ENCODE data around the gene AASDH.

GRCh38 chr4:56323327-56323726 is 64.0 kb downstream of the AASDH start:
- TF ChIP-seq POLR2A (IDR thresholded peaks at IDR 0.05; ENCODE audit: insufficient read depth in 1 of 2, low read depth in 2 of 2, low read length in 2 of 2) (no peak), SP1 (IDR thresholded peaks at IDR 0.05) (no peak), SP1 (CRISPR knock-in tag; IDR thresholded peaks at IDR 0.05) (no peak), NFRKB (IDR thresholded peaks at IDR 0.05) (no peak), ELF4 (CRISPR knock-in tag; IDR thresholded peaks at IDR 0.05; ENCODE audit: borderline replicate concordance) (no peak), MAFG (CRISPR knock-in tag; IDR thresholded peaks at IDR 0.05) (no peak), YY1 (IDR thresholded peaks at IDR 0.05; ENCODE audit: insufficient read depth, insufficient replicate concordance, low read depth, low read length) (no peak), CHD2 (IDR thresholded peaks at IDR 0.05; ENCODE audit: low read depth, low read length) (no peak), ZNF644 (CRISPR knock-in tag; IDR thresholded peaks at IDR 0.05; ENCODE audit: low read depth) (no peak), HNRNPK (IDR thresholded peaks at IDR 0.05; ENCODE audit: low read depth, low read length, poor library complexity, severe bottlenecking) (no peak), ATF1 (CRISPR knock-in tag; IDR thresholded peaks at IDR 0.05) (no peak), E2F5 (CRISPR knock-in tag; conservative IDR thresholded peaks at IDR 0.05) (no peak)
- TF ChIP-seq, protein P1, sequence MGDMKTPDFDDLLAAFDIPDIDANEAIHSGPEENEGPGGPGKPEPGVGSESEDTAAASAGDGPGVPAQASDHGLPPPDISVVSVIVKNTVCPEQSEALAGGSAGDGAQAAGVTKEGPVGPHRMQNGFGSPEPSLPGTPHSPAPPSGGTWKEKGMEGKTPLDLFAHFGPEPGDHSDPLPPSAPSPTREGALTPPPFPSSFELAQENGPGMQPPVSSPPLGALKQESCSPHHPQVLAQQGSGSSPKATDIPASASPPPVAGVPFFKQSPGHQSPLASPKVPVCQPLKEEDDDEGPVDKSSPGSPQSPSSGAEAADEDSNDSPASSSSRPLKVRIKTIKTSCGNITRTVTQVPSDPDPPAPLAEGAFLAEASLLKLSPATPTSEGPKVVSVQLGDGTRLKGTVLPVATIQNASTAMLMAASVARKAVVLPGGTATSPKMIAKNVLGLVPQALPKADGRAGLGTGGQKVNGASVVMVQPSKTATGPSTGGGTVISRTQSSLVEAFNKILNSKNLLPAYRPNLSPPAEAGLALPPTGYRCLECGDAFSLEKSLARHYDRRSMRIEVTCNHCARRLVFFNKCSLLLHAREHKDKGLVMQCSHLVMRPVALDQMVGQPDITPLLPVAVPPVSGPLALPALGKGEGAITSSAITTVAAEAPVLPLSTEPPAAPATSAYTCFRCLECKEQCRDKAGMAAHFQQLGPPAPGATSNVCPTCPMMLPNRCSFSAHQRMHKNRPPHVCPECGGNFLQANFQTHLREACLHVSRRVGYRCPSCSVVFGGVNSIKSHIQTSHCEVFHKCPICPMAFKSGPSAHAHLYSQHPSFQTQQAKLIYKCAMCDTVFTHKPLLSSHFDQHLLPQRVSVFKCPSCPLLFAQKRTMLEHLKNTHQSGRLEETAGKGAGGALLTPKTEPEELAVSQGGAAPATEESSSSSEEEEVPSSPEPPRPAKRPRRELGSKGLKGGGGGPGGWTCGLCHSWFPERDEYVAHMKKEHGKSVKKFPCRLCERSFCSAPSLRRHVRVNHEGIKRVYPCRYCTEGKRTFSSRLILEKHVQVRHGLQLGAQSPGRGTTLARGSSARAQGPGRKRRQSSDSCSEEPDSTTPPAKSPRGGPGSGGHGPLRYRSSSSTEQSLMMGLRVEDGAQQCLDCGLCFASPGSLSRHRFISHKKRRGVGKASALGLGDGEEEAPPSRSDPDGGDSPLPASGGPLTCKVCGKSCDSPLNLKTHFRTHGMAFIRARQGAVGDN (CRISPR knock-in tag; IDR thresholded peaks at IDR 0.05), result no peak
- TF ChIP-seq, protein P2, sequence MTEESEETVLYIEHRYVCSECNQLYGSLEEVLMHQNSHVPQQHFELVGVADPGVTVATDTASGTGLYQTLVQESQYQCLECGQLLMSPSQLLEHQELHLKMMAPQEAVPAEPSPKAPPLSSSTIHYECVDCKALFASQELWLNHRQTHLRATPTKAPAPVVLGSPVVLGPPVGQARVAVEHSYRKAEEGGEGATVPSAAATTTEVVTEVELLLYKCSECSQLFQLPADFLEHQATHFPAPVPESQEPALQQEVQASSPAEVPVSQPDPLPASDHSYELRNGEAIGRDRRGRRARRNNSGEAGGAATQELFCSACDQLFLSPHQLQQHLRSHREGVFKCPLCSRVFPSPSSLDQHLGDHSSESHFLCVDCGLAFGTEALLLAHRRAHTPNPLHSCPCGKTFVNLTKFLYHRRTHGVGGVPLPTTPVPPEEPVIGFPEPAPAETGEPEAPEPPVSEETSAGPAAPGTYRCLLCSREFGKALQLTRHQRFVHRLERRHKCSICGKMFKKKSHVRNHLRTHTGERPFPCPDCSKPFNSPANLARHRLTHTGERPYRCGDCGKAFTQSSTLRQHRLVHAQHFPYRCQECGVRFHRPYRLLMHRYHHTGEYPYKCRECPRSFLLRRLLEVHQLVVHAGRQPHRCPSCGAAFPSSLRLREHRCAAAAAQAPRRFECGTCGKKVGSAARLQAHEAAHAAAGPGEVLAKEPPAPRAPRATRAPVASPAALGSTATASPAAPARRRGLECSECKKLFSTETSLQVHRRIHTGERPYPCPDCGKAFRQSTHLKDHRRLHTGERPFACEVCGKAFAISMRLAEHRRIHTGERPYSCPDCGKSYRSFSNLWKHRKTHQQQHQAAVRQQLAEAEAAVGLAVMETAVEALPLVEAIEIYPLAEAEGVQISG (CRISPR knock-in tag; IDR thresholded peaks at IDR 0.05), result no peak

Data from HepG2 (cell line).